ENCODE results near the gene ZBTB14. TPM values are rescaled to one million over a fixed set of nuclear protein-coding genes. Genes with fewer than 3 reads are reported as not detected.

The ZBTB14 gene
- total RNA-seq, 1 donor from 2014 or later = 13.3 TPM

GRCh38 chr18:5315838-5316237 is 20.3 kb upstream of the ZBTB14 start:
- no peak overlapping the region for H3K4me3 ChIP-seq
- no peak overlapping the region for H3K27ac ChIP-seq
- intact Hi-C loops (cut with DNase I) = no loop called here
- no peak for TF ChIP-seq CTCF (IDR thresholded peaks at IDR 0.05)
- no peaks in the 10 kb centered on the region for H3K27me3 ChIP-seq (ENCODE audit: low read depth)
- no peaks in the 10 kb centered on the region for H3K9me3 ChIP-seq
- ATAC-seq (no peak), DNase-seq (no peak)
- H3K4me1 ChIP-seq = no peaks in the 10 kb centered on the region
- no peaks in the 10 kb centered on the region for H3K36me3 ChIP-seq

- H3K9me3 ChIP-seq = no peaks in the 10 kb centered on the region
- ATAC-seq = no peak
Observed at GRCh38 chr18:5311301-5311989, 15.9 kb upstream of the ZBTB14 start.

GRCh38 chr18:5309888-5310470 is 14.5 kb upstream of the ZBTB14 start:
- intact Hi-C loops (cut with DNase I) = no loop called here
- ATAC-seq = peak; percentile 79 to 88

More at GRCh38 chr18:5311301-5311989, 15.9 kb upstream of the ZBTB14 start:
- no peak overlapping the region for H3K4me3 ChIP-seq
- TF ChIP-seq CTCF (IDR thresholded peaks at IDR 0.05) = no peak
- no peak overlapping the region for H3K27ac ChIP-seq
- no peak for DNase-seq
- intact Hi-C loops (cut with DNase I) = no loop called here
- no peaks in the 10 kb centered on the region for H3K4me1 ChIP-seq
- no peaks in the 10 kb centered on the region for H3K27me3 ChIP-seq (ENCODE audit: low read depth)
- no peaks in the 10 kb centered on the region for H3K36me3 ChIP-seq

GRCh38 chr18:5305835-5306234 is 10.3 kb upstream of the ZBTB14 start:
- no peak for ATAC-seq
- Histone ChIP-seq H3K27ac (no peak overlapping the region), H3K4me1 (no peaks in the 10 kb centered on the region), H3K27me3 (ENCODE audit: low read depth) (peaks cover 10% of the 10 kb centered on the region), H3K9me3 (no peaks in the 10 kb centered on the region), H3K36me3 (no peaks in the 10 kb centered on the region), H3K4me3 (no peak overlapping the region)
- TF ChIP-seq CTCF (IDR thresholded peaks at IDR 0.05) = no peak
- DNase-seq = no peak
- intact Hi-C loops (cut with DNase I) = no loop called here

More at GRCh38 chr18:5309888-5310470, 14.5 kb upstream of the ZBTB14 start:
- no peaks in the 10 kb centered on the region for H3K4me1 ChIP-seq
- peak overlapping the region; percentile 23 for H3K4me3 ChIP-seq
- no peaks in the 10 kb centered on the region for H3K36me3 ChIP-seq
- no peak overlapping the region for H3K27ac ChIP-seq
- DNase-seq = no peak
- no peaks in the 10 kb centered on the region for H3K9me3 ChIP-seq
- H3K27me3 ChIP-seq (ENCODE audit: low read depth) = no peaks in the 10 kb centered on the region
- TF ChIP-seq CTCF (IDR thresholded peaks at IDR 0.05) = no peak

- TF ChIP-seq CTCF (IDR thresholded peaks at IDR 0.05) = no peak
- intact Hi-C loops (cut with DNase I) = no loop called here
- ATAC-seq = no peak
Observed at GRCh38 chr18:5304232-5304631, 8.7 kb upstream of the ZBTB14 start.

More at GRCh38 chr18:5304232-5304631, 8.7 kb upstream of the ZBTB14 start:
- peaks cover 10% of the 10 kb centered on the region for H3K27me3 ChIP-seq (ENCODE audit: low read depth)
- DNase-seq = no peak
- no peaks in the 10 kb centered on the region for H3K4me1 ChIP-seq
- no peaks in the 10 kb centered on the region for H3K9me3 ChIP-seq
- no peaks in the 10 kb centered on the region for H3K36me3 ChIP-seq
- H3K27ac ChIP-seq = no peak overlapping the region
- no peak overlapping the region for H3K4me3 ChIP-seq
